EL (cell line): ENCODE results near the gene VTI1B.

Source experiments
- DNase-seq: peaks from one replicate; pipeline ENCODE4 v3.0.0-alpha.2; 2016

The VTI1B gene

GRCh38 chr14:67675219-67675582, 769 bp upstream of the VTI1B start:
- DNase-seq, result no peak

GRCh38 chr14:67674139-67674479, 323 bp downstream of the VTI1B start:
- peak; percentile 74 for DNase-seq

GRCh38 chr14:67673451-67673850, 981 bp downstream of the VTI1B start:
- DNase-seq, result peak; percentile 30

GRCh38 chr14:67668559-67668958, 5.9 kb downstream of the VTI1B start:
- no peak for DNase-seq

GRCh38 chr14:67666750-67667449, 7.5 kb downstream of the VTI1B start:
- DNase-seq, result peak; percentile 66

GRCh38 chr14:67665868-67666267, 8.6 kb downstream of the VTI1B start:
- peak; percentile 16 for DNase-seq

- DNase-seq, result no peak
Measured at GRCh38 chr14:67663633-67664032, 10.8 kb downstream of the VTI1B start.

GRCh38 chr14:67653651-67654280, 20.7 kb downstream of the VTI1B start:
- peak; percentile 8 for DNase-seq

- no peak for DNase-seq
Measured at GRCh38 chr14:67652189-67652588, 22.2 kb downstream of the VTI1B start.

- peak; percentile 80 for DNase-seq
Measured at GRCh38 chr14:67650694-67651093, 23.7 kb downstream of the VTI1B start.

GRCh38 chr14:67650151-67650550, 24.3 kb downstream of the VTI1B start:
- no peak for DNase-seq

- no peak for DNase-seq
Measured at GRCh38 chr14:67646131-67646530, 28.3 kb downstream of the VTI1B start.

- no peak for DNase-seq
Measured at GRCh38 chr14:67645414-67645813, 29.0 kb downstream of the VTI1B start.

- no peak for DNase-seq
Measured at GRCh38 chr14:67644428-67644827, 30.0 kb downstream of the VTI1B start.

GRCh38 chr14:67643713-67644112, 30.7 kb downstream of the VTI1B start:
- no peak for DNase-seq

- DNase-seq, result no peak
Measured at GRCh38 chr14:67641902-67642749, 32.3 kb downstream of the VTI1B start.

GRCh38 chr14:67641480-67641879, 33.0 kb downstream of the VTI1B start:
- no peak for DNase-seq

- DNase-seq, result no peak
Measured at GRCh38 chr14:67638642-67639041, 35.8 kb downstream of the VTI1B start.

GRCh38 chr14:67636361-67636919, 38.0 kb downstream of the VTI1B start:
- DNase-seq, result no peak

- no peak for DNase-seq
Measured at GRCh38 chr14:67633451-67634147, 40.8 kb downstream of the VTI1B start.

- no peak for DNase-seq
Measured at GRCh38 chr14:67630938-67631337, 43.5 kb downstream of the VTI1B start.

- no peak for DNase-seq
Measured at GRCh38 chr14:67630186-67630585, 44.2 kb downstream of the VTI1B start.

GRCh38 chr14:67627519-67627918, 46.9 kb downstream of the VTI1B start:
- DNase-seq, result no peak
